RWPE1 (cell line): Measurements from ENCODE around the gene HSPG2.
"Not testable (repeated sequence)": the region's sequence is repeated elsewhere in the genome, so short reads cannot be mapped to it uniquely, and the experiment has no call there.

Experiments
- CTCF ChIA-PET: fragments of 350-600 bp; sonication (Branson Sonifier 250); formaldehyde crosslinking; extraction: SDS; loops from one replicate; lab custom pipeline; 2021; lab: Yijun Ruan, JAX
- POLR2A ChIA-PET: fragments of 400-600 bp; formaldehyde crosslinking; extraction: SDS; loops from one replicate; lab custom pipeline; 2020; ENCODE audit warnings: antibody characterized with exemption; ENCODE audit not compliant: low non-redundant PET; lab: Yijun Ruan, JAX
- DNase-seq: peaks from one replicate; pipeline ENCODE4 v3.0.0; 2012; ENCODE audit warnings: low spot score
- H3K27ac ChIP-seq: fragments of 450-650 bp; 2 replicates; pipeline ENCODE4 v1.5.1; 2017
- TF ChIP-seq, protein P1 (sequence below): fragments of 450-650 bp; conservative IDR thresholded peaks from 2 replicates; pipeline ENCODE4 v1.5.1; 2017; ENCODE audit warnings: low read depth, mild to moderate bottlenecking

Gene HSPG2

DNA sequence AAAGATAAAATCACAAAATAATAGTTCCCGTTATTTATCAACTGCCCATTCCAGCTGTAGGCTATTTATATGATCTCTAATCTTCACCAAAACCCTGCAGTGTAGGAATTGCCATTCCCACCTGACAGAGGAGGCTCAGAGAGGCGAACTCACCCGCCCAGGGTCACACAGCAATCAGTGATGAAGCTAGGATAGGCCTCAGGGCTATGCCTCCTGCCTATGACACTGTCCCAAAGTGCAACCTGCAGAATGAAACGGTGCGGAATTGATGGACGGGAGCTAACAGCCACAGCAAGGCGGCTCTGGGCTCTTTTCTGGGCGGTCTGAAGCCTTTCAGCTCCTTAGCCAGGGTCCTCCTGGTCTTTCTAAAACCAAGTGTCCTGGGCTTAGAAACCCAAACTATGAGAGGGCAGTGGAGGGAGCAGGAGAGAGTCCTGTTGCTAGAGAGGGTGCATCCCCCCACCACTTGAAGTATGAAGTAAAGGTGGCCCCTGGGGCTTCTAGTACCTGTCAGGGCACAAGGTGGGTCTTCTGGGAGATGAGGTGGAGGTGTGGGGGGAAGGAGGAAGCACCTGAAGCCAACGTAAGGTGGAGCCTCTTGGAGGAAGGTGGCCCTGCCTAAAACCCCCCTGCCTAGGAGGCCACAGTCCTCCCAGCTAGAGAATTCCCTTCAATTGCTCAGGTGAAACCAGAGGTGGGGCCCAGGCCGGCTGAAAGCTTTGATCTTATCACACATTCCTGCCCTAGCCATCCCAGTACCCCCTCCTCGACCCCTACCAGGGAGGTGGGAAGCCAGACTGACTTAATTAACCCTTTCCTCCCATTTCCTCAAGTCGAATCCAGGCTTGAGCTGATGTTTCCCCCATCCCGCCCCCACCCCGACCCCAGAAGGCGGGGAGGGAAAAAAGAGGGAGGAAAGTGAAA lies 14.8 kb downstream of the HSPG2 start:
- CTCF ChIA-PET = interaction anchor here (0.5 to 0.9 kb wide), 5 partner anchors 25 to 665 kb away, joined by 3 to 5 read pairs (median 3); no protein-coding TSS in a partner anchor
- DNase-seq = no peak
- TF ChIP-seq, protein P1, sequence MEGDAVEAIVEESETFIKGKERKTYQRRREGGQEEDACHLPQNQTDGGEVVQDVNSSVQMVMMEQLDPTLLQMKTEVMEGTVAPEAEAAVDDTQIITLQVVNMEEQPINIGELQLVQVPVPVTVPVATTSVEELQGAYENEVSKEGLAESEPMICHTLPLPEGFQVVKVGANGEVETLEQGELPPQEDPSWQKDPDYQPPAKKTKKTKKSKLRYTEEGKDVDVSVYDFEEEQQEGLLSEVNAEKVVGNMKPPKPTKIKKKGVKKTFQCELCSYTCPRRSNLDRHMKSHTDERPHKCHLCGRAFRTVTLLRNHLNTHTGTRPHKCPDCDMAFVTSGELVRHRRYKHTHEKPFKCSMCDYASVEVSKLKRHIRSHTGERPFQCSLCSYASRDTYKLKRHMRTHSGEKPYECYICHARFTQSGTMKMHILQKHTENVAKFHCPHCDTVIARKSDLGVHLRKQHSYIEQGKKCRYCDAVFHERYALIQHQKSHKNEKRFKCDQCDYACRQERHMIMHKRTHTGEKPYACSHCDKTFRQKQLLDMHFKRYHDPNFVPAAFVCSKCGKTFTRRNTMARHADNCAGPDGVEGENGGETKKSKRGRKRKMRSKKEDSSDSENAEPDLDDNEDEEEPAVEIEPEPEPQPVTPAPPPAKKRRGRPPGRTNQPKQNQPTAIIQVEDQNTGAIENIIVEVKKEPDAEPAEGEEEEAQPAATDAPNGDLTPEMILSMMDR = no peak
- POLR2A ChIA-PET = no interaction called here
- H3K27ac ChIP-seq = peak overlapping the region; percentile 68; the same call in 1 of the 2 replicates

DNA sequence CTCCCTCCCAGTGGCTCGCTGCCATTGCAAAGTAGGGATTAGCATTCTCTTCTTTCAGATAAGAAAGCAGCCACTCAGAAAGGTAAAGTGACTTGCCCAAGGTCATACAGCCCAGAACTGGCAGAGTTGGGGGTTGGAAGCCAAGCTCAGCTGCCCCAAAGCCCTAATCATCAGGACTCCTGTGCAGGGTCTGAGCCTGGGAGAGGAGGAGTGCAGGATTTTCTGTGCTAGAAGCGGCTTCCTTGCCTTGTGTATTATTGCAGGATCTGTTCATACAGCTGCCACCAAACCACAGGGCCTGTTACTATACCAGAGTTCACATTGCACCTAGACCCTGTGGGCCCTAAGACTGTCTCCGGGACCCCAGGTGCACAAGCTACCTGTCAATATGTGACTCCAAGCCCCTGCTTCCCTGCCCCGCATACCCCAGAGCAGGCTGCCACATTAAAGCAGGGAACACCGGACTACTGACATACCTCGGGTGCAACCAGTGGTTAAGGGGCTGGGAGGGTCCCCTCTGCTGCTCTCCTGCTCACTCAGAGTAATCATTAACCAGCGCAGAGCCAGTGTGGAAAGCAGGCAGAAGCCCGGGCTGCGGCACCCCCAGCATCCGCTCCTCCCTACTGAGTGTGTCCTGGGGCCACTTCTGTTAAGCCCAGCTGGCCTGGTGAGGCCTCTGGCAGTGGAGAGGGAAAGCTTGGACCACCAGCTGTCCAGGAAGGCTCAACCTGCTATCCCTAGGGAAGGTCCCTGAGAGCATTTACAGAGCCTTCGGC lies 15.8 kb downstream of the HSPG2 start:
- H3K27ac ChIP-seq = peak overlapping the region; percentile 68
- ChIA-PET CTCF (no interaction called here), POLR2A (interaction anchor here (1.0 kb wide), 1 partner anchor 11 kb away, joined by 3 read pairs; no protein-coding TSS in a partner anchor)
- no peak for DNase-seq
- TF ChIP-seq, protein P1 = no peak

DNA sequence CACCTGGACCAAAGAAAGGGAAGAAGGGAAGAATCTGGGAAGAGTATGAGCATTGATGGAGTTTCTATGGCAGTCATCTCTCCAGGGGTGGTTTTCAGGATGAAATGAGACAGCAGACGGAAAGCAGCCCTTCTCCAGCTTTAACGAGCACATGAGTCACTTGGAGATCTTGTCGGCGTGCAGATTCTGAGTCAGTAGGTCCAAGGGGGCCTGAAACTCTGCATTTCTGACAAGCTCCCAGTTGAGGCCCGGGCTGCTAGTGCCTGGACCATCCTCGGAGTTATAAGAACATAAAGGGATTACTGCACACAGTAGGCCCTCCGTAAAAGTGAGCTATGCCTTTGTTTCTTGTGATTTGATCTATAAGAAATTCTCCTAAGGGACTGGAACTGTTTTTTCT lies 17.6 kb downstream of the HSPG2 start:
- peak overlapping the region; percentile 68 for H3K27ac ChIP-seq
- TF ChIP-seq, protein P1 = no peak
- CTCF ChIA-PET = interaction anchor here (0.7 to 1.6 kb wide), 2 partner anchors 34 to 44 kb away, joined by 4 to 5 read pairs; no protein-coding TSS in a partner anchor
- POLR2A ChIA-PET = interaction anchor here (0.8 to 1.0 kb wide), 2 partner anchors 13 to 16 kb away, joined by 3 to 5 read pairs; no protein-coding TSS in a partner anchor
- DNase-seq = no peak

DNA sequence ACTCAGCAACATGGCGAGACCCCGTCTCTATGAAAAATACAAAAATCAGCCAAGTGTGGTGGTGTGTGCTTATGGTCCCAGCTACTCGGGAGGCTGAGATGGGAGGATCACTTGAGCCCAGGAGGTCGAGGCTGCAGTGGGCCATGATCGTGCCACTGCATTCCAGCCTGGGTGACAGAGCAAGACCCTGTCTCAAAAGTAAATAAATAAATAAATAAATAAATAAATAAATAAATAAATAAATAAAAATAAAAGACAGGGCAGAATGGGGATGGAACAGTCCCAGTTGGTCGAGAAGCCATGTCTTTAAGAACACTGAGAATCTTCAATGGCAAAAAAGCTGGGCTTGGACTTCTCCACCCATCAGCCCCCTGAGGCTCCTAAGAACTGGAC lies 19.9 kb downstream of the HSPG2 start:
- POLR2A ChIA-PET = interaction anchor here (0.5 kb wide), 1 partner anchor 20 kb away, joined by 3 read pairs; no protein-coding TSS in a partner anchor
- H3K27ac ChIP-seq = not testable (repeated sequence)
- CTCF ChIA-PET = interaction anchor here (0.7 kb wide), 1 partner anchor 16 kb away, joined by 3 read pairs; no protein-coding TSS in a partner anchor

DNA sequence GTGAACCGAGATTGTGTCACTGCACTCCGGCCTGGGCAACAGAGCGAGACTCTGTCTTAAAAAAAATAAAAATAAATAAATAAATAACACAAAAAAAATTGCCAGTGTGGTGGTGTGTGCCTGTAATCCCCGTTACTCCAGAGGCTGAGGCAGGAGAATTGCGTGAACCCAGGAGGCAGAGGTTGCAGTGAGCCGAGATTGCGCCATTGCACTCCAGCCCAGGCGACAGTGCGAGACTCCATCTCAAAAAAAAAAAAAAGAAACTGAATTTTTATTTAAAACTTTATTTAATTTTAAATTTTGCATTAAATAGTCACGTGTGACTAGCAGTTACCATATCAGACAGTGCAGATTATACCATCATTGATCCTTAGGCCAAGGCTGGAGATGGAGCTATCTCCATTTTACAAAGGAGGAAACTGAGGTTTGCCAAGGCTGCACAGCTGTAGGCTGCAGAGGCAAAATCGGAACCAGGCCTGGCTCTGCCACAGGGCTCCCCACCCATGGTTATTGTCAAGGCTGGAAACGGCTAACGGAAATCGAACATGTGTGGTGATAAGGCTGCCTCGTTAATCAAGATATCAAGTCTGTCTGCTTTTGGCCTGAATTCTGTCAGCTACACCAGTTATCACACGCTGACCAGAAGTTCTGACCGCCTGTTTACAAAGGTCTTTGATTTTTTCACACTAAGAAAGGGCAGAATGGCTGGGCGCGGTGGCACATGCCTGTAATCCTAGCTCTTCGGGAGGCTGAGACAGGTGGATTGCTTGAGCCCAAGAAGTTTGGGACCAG lies 20.5 kb downstream of the HSPG2 start:
- no peak for DNase-seq
- TF ChIP-seq, protein P1 = no peak
- no peak overlapping the region for H3K27ac ChIP-seq
- CTCF ChIA-PET = no interaction called here
- POLR2A ChIA-PET = interaction anchor here (0.5 kb wide), 1 partner anchor 21 kb away, joined by 3 read pairs; no protein-coding TSS in a partner anchor

More for the DNA sequence above, 19.9 kb downstream of the HSPG2 start:
- DNase-seq = not testable (repeated sequence)

DNA sequence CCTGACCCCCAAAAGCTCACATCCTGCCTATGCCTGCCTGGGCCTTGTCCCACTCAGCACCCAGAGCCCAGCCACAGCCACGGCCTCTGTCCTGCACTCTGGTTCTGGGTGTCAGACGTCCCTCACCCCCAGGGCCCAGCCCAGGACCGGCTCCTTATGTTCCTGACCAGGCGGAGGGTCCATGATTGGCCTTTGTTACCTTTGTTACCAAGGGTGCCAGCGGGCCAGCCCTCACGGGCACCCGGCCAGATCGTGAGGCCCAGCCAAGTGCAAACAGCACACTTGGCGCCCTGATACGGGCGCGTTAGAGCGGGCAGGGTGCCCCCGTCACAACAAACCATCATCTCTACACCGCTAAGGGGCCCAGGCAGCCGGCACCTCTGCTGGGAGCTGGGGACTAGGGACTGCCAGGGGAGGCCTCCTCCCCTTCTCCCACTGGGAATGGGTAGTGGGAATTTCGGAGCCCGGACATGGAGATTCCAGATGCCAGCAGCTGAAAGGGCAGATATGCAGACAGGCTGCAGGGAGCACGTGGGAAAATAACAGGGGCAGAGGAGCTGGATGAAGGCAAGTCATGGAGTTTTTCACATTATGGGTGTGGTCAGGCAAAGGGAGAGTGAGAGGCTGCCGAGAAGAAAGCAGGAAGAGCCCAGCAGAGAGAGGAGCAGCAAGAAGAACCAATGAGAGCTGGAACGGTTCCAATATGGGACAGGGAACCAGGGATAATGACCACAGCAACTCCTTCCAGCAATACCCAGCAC lies 22.1 kb downstream of the HSPG2 start:
- POLR2A ChIA-PET = no interaction called here
- TF ChIP-seq, protein P1 = no peak
- no peak for DNase-seq
- peak overlapping the region; percentile 18 for H3K27ac ChIP-seq
- CTCF ChIA-PET = interaction anchor here (0.7 kb wide), 1 partner anchor 28 kb away, joined by 3 read pairs; no protein-coding TSS in a partner anchor
